Hippocampal formation (tissue), 2 donors: ENCODE measurements around the gene ATG4B.

Source experiments
- DNase-seq, 2 donors: peaks; one replicate each; lab custom pipeline; 2025; lab: John Stamatoyannopoulos, UW

The ATG4B gene

GRCh38 chr2:241690202-241690717 is 52.8 kb downstream of the ATG4B start:
- no peak for DNase-seq

- no peak for DNase-seq
Measured at GRCh38 chr2:241692448-241692847, 55.0 kb downstream of the ATG4B start.

GRCh38 chr2:241695651-241696050 is 58.2 kb downstream of the ATG4B start:
- DNase-seq, result no peak

DNA sequence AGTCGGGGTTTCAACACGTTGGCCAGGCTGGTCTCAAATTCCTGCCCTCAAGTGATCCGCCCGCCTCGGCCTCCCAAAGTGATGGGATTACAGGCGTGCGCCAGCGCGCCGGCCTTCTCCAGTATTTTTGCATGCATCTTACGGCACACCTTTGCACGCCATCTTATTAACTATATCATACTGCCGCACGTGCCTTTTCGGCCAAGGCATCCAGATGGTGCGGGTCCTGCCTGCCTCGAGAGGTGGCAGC is 63.6 kb downstream of the ATG4B start:
- no peak for DNase-seq

DNA sequence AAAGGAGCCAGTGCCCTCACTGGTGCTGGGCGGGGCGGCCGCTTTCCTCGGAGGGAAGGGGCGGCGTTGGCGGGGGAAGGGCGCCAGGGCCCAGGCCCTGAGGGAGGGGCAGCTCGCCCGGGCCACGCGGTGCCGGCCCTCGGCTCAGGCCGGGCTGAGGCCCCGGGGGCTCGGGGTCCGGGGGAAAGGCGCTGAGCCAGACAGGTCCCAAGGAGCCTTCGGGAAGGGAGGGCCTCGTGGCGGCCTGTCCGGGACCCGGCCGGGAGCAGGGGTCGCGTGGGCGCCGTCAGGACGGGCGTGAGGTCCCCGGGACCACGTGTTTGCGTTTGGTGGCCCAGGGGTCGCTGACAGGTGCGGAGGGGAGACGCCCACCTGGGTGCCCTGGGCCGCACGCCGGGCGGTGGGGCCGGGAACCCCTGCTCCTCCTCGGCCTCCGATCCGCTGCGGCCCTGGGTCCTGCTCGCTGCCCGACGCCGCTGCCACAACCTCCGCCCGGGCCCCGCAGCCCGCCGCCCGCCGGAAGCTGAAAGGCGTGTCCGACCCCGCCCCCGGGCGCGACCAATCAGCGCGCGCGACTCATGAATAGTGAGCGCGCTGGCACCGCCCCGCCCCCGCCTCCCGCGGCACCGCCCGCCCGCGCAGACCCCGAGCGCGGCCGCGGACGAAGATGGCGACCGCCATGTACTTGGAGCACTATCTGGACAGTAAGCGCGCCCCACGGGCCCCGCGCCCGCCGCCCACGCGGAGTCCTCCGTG is 64.1 kb downstream of the ATG4B start, which contains the start of gene ING5:
ING5 (plus strand) TSS at position 641 of the 756 bp plus-strand sequence; CDS start at position 668, 27 bp downstream.
- DNase-seq, result peak; percentile 87 to 88

DNA sequence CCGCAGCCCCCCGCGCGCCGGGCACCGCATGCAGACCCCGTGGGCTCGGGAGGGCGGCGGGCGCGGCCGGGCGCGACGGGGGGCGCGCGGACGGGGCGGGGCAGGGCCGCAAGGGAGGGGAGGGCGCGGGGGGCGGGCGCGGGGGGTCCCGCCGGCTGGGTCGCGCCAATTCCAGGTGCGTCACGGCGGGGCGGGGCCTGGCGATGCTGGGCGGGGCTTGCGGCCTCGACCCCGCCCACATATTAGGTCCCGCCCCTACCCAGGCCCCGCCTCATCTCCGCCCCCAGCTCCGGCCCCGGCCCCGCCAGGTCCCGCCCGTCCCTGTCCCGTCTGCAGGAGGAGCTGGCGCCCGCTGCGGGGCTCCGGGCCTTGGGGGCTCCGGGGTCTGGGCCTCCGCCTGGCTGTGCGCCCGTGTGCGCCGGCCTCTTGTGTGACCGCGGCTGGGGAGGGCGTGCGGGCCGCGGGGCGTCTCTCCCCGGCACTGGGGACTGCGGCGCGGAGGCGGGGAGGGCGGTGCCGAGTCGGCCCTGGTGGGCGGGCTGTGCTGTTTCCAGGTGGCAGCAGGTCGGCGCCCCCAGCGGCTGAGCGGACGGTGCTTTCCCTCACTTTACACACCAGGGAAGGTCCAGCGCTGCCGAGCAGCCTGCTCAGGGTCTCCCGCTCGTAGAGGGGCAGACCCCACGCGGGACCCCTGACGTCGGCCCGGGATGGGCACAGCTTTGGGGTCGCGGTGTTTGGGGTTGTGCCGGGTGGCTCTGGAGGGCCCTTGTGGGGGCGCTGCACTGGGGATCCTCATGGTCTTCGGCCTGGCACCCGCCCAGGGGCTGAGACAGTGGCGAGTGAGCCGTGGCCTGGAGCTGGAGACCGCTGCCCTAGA is 64.9 kb downstream of the ATG4B start:
- DNase-seq, result peak; percentile 74 to 89

DNA sequence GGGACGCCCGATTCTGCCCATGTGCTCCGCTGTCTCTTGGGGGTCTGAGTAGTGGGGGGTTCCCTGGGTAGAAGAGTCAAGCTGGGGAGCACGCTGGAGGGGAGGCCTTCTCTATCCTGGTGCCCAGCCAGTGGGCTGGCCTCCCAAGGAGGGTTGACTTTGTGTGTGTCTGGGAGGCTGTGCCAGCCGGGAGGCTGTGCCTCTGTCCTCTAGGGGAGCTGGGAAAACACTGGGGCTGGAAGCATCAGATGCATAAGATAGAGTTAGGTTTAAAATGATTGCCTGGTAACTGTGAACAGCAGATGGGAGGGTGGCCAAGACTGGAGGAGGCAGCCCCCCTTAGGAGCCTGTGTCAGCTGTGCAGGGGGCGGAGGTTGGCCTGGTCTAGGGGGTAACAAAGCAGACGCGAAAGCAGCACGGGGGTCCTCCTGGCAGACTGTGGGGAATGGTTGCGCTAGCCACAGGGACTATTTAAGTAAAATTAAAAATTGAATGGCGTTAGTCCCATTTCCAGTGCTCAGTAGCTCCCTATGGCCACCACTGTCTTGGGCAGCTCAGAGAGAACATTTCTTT is 65.6 kb downstream of the ATG4B start:
- peak in 1 of 2 donors; percentile 20 for DNase-seq

- DNase-seq, result no peak
Measured at GRCh38 chr2:241706537-241706936, 69.0 kb downstream of the ATG4B start.

DNA sequence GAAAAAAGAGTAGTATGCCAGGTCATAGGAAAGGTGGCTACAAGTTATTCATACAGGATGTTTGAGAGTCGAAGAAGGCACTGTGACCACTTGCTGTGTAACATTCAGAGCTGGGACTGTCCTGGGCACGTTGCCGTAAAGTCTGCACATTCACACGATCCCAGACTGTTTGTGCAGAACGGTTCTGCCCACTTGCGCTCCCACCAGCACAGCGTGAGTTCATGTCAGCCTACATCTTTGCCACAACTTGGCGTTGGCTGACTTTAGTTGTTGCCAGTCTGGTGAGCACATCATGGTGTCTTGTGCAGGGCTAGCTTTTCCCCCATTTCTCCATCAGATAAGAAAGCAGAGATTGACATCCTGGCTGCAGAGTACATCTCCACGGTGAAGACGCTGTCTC is 71.4 kb downstream of the ATG4B start:
- DNase-seq, result no peak

- no peak for DNase-seq
Measured at GRCh38 chr2:241719093-241719492, 81.6 kb downstream of the ATG4B start.

GRCh38 chr2:241720099-241720498 is 82.6 kb downstream of the ATG4B start:
- no peak for DNase-seq

GRCh38 chr2:241720560-241720959 is 83.1 kb downstream of the ATG4B start:
- no peak for DNase-seq

- DNase-seq, result no peak
Measured at GRCh38 chr2:241721852-241722251, 84.4 kb downstream of the ATG4B start.

DNA sequence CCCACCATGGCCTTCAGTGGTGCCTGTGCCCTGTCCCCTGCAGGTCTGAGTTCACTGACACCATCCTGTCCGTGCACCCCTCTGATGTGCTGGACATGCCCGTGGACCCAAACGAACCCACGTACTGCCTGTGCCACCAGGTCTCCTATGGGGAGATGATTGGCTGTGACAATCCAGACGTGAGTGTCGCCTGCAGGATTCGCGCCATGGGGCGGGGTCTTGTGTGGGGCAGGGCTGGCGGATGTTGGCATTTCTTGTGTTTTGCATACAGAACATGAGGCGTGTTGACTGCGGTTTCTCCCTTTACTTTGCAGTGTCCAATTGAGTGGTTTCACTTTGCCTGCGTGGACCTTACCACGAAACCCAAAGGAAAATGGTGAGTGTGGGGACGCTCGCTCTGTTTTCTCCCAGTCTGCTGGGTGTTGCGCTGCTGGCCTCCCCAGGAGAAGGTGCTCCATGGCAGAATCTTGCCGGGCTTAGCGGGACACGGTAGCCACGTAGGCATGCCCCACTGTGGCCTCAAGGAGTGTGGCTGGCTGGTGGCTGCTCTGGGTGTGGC is 85.5 kb downstream of the ATG4B start:
- DNase-seq, result no peak
